Trophoblast cell (in vitro differentiated cells and primary cell): ENCODE data around the gene TM2D3. TPM values are rescaled to one million over a fixed set of nuclear protein-coding genes. Genes with fewer than 3 reads are reported as not detected.
A peak's percentile ranks its signal among the peaks of the same experiment; 100 is the strongest.

Experiments used
- DNase-seq, 2 donors: peaks; one replicate each; pipeline ENCODE4 v3.0.0-alpha.2; 2016
- H2AFZ ChIP-seq: 2 replicates; pipeline ENCODE4 v1.6.1; 2013; ENCODE audit warnings: low read length, moderate library complexity, mild to moderate bottlenecking; ENCODE audit not compliant: insufficient read depth, poor library complexity
- H2AK5ac ChIP-seq: 2 replicates; pipeline ENCODE4 v1.6.1; 2013; ENCODE audit warnings: mild to moderate bottlenecking, low read length
- H2BK120ac ChIP-seq: 2 replicates; pipeline ENCODE4 v1.6.1; 2013; ENCODE audit warnings: low read length, mild to moderate bottlenecking, moderate library complexity; ENCODE audit not compliant: insufficient read depth, poor library complexity
- H2BK12ac ChIP-seq: 2 replicates; pipeline ENCODE4 v1.6.1; 2013; ENCODE audit warnings: mild to moderate bottlenecking, low read length, moderate library complexity
- H2BK5ac ChIP-seq: 2 replicates; pipeline ENCODE4 v1.6.1; 2013; ENCODE audit warnings: low read length, low read depth, moderate library complexity, mild to moderate bottlenecking; ENCODE audit not compliant: poor library complexity
- H3K14ac ChIP-seq: 2 replicates; pipeline ENCODE4 v1.6.1; 2013; ENCODE audit warnings: mild to moderate bottlenecking, low read length
- H3K18ac ChIP-seq: 2 replicates; pipeline ENCODE4 v1.6.1; 2013; ENCODE audit warnings: mild to moderate bottlenecking, low read length
- H3K23ac ChIP-seq: 2 replicates; pipeline ENCODE4 v1.6.1; 2013; ENCODE audit warnings: low read length
- H3K27ac ChIP-seq: 2 replicates; pipeline ENCODE4 v1.5.1; 2013; ENCODE audit warnings: low read depth, mild to moderate bottlenecking, inconsistent platforms, low read length, moderate library complexity
- H3K27me3 ChIP-seq: 2 replicates; pipeline ENCODE4 v1.6.1; 2013; ENCODE audit warnings: inconsistent platforms, mild to moderate bottlenecking, low read length, moderate library complexity; ENCODE audit not compliant: insufficient read depth
- H3K36me3 ChIP-seq, 2 experiments: 1 replicate in 1 of 2; 2 replicates in 1 of 2; pipeline ENCODE4 v1.6.1; 2013; ENCODE audit warnings: low read length in 2 of 2, mild to moderate bottlenecking in 2 of 2, moderate library complexity in 1 of 2; ENCODE audit not compliant: insufficient read depth in 2 of 2, control insufficient read depth in 1 of 2
- H3K4ac ChIP-seq: 2 replicates; pipeline ENCODE4 v1.6.1; 2013; ENCODE audit warnings: low read depth, mild to moderate bottlenecking, low read length, moderate library complexity
- H3K4me1 ChIP-seq, 2 experiments: 1 replicate in 1 of 2; 2 replicates in 1 of 2; pipeline ENCODE4 v1.6.1; 2013; ENCODE audit warnings: low read length in 2 of 2, mild to moderate bottlenecking in 2 of 2, moderate library complexity in 1 of 2; ENCODE audit not compliant: insufficient read depth in 2 of 2, control insufficient read depth in 1 of 2
- H3K4me2 ChIP-seq: 2 replicates; pipeline ENCODE4 v1.6.1; 2013; ENCODE audit warnings: inconsistent platforms, mild to moderate bottlenecking, low read length, moderate library complexity
- H3K4me3 ChIP-seq: 2 replicates; pipeline ENCODE4 v1.5.1; 2013; ENCODE audit warnings: mild to moderate bottlenecking, low read depth, low read length, inconsistent platforms
- H3K79me1 ChIP-seq: one replicate; pipeline ENCODE4 v1.6.1; 2013; ENCODE audit warnings: low read length
- H3K79me2 ChIP-seq: 2 replicates; pipeline ENCODE4 v1.6.1; 2013; ENCODE audit warnings: low read length, mild to moderate bottlenecking; ENCODE audit not compliant: control insufficient read depth, insufficient read depth, poor library complexity
- H3K9ac ChIP-seq: 2 replicates; pipeline ENCODE4 v1.6.1; 2013; ENCODE audit warnings: mild to moderate bottlenecking, low read length
- H3K9me3 ChIP-seq: 2 replicates; pipeline ENCODE4 v1.6.1; 2013; ENCODE audit warnings: low read depth, mild to moderate bottlenecking, control low read depth, inconsistent platforms, low read length; ENCODE audit not compliant: insufficient read depth
- H4K12ac ChIP-seq: 2 replicates; pipeline ENCODE4 v1.6.1; 2013; ENCODE audit warnings: low read depth, mild to moderate bottlenecking, low read length, moderate library complexity
- H4K8ac ChIP-seq: 2 replicates; pipeline ENCODE4 v1.6.1; 2013; ENCODE audit warnings: low read depth, mild to moderate bottlenecking, low read length, moderate library complexity
- H4K91ac ChIP-seq: one replicate; pipeline ENCODE4 v1.6.1; 2013; ENCODE audit warnings: low read depth, mild to moderate bottlenecking, low read length, moderate library complexity
- WGBS: extraction: QIAGEN DNeasy Blood & Tissue Kit; methylation state at CpG from one replicate; pipeline ENCODE4 v1.1.7; 2013; ENCODE audit warnings: missing lambda C conversion rate; ENCODE audit not compliant: insufficient read length, insufficient coverage; ENCODE audit errors: extremely low coverage; 5-methylcytosine and 5-hydroxymethylcytosine counted together
- polyA plus RNA-seq: library from polyadenylated mRNA; stranded (reverse); fragments of 200-250 nt; gene quantifications from 2 replicates; pipeline ENCODE4 v1.2.3, GENCODE V29; 2013

The TM2D3 gene
- polyA plus RNA-seq = 31.0 and 33.1 TPM in 2 replicates

- Histone ChIP-seq H3K27me3 (no peaks in the 10 kb centered on the region), H3K4me2 (peak within 1 kb of the TSS; percentile 90), H3K27ac (peak within 1 kb of the TSS; percentile 81), H3K79me1 (peaks cover 11% of the 10 kb centered on the region), H2AK5ac (peak within 1 kb of the TSS; percentile 37), H3K79me2 (peaks cover 9% of the 10 kb centered on the region), H4K8ac (peak within 1 kb of the TSS; percentile 100), H3K4me3 (peak within 1 kb of the TSS; percentile 86), H3K18ac (peak within 1 kb of the TSS; percentile 95), H3K4ac (peak within 1 kb of the TSS; percentile 75), H3K9ac (peak within 1 kb of the TSS; percentile 81), H3K23ac (no peak within 1 kb of the TSS), H3K9me3 (no peaks in the 10 kb centered on the region), H2BK120ac (peak within 1 kb of the TSS; percentile 90), H4K12ac (peak within 1 kb of the TSS; percentile 92), H2AFZ (peak within 1 kb of the TSS; percentile 97), H3K14ac (peak within 1 kb of the TSS; percentile 98), H2BK5ac (peak within 1 kb of the TSS; percentile 83), H3K36me3 (peaks cover 3 to 12% of the 10 kb centered on the region in 2 experiments), H2BK12ac (peak within 1 kb of the TSS; percentile 35), H4K91ac (peak within 1 kb of the TSS; percentile 81), H3K4me1 (peaks cover 5 to 6% of the 10 kb centered on the region in 2 experiments)
- DNase-seq = peak; percentile 93 to 98
- WGBS = no CpG with 5 or more reads among the region's 75 CpGs
Measured at GRCh38 chr15:101652098-101652785, at the start of gene TM2D3. TSS of gene TM2D3 (minus strand) at chr15:101652381. CDS start at chr15:101652361, 20 bp downstream.

DNA sequence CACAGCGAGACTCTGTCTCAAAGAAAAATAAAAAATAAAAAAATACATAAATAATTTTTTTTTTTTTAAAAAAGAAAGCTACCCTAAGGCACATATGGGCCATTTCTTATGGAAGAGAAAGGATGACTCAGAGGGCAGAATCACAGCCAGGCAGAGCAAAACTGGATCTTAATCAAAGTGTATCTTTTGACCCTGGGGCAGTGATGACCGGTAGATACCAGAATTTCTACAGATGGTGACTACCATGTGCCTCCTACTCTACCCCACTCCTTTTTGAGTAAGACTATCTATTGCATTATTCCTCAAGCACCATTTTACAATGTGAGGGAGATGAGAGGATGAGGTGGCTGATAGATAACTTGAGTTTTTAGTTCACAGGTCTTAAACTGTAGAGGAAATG lies 46.1 kb upstream of the TM2D3 start:
- peak; percentile 85 to 95 for DNase-seq
- Histone ChIP-seq H2BK120ac (no peak overlapping the region), H3K23ac (no peak overlapping the region), H3K14ac (no peak overlapping the region), H3K4me1 (no peaks in the 10 kb centered on the region), H3K4me2 (no peak overlapping the region), H4K91ac (peak overlapping the region; percentile 30), H2BK12ac (no peak overlapping the region), H3K36me3 (peaks cover 5 to 12% of the 10 kb centered on the region in 2 experiments), H3K9ac (no peak overlapping the region), H3K79me1 (no peaks in the 10 kb centered on the region), H3K27ac (no peak overlapping the region), H2AK5ac (no peak overlapping the region), H3K18ac (no peak overlapping the region), H3K79me2 (no peaks in the 10 kb centered on the region), H3K4ac (no peak overlapping the region), H3K4me3 (no peak overlapping the region), H4K12ac (no peak overlapping the region), H3K9me3 (no peaks in the 10 kb centered on the region), H2BK5ac (no peak overlapping the region), H3K27me3 (no peaks in the 10 kb centered on the region), H2AFZ (no peak overlapping the region), H4K8ac (no peak overlapping the region)
- WGBS = no CpG with 5 or more reads among the region's 2 CpGs

DNA sequence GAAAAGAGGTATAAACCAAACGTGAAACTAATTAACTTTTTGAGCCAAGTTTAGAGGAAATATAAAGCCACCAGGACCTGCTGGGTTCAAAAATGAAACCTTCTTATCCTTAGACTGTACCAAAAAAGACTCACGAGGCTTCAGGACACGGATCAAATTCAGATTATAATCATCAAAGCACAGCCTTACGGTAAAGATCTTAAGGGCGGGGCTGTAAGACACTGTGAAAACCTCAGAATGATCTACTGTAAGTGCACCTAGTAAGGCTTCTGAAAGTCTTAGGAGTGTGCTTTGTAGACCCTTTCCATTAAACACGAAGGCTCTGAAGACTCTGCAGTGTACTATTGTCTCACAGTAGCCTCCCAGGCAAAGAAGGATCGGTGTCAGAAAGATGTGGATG lies 45.3 kb upstream of the TM2D3 start:
- H3K36me3 ChIP-seq = peaks cover 7 to 12% of the 10 kb centered on the region in 2 experiments
- WGBS = no CpG with 5 or more reads among the region's 7 CpGs
- no peaks in the 10 kb centered on the region for H3K4me1 ChIP-seq

DNA sequence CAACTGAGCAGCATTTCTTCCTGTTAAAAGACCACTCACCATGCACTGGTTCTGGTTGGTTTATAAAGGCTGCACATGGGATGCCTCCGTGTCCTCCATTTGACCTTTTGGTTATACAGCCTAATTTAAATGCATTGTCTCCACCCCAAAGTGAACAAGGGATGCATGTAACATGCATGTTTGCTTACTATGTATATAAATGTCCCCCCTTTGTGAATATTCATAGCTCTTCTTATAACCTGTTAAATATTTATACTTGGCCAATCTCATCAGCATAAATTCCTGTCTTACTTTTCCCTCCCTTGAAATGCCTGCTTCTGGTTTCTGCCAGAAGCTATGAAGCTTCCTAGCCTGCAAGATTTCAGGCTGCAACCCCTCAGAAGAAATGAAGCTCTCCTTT lies 44.6 kb upstream of the TM2D3 start:
- Histone ChIP-seq H3K4me3 (no peak overlapping the region), H3K79me1 (no peaks in the 10 kb centered on the region), H3K23ac (no peak overlapping the region), H3K9me3 (no peaks in the 10 kb centered on the region), H2AFZ (no peak overlapping the region), H3K9ac (no peak overlapping the region), H3K79me2 (no peaks in the 10 kb centered on the region), H3K4me1 (no peaks in the 10 kb centered on the region), H2BK5ac (no peak overlapping the region), H4K12ac (no peak overlapping the region), H3K36me3 (peaks cover 7 to 12% of the 10 kb centered on the region in 2 experiments), H3K18ac (no peak overlapping the region), H3K4ac (no peak overlapping the region), H3K4me2 (no peak overlapping the region), H3K14ac (no peak overlapping the region), H3K27me3 (no peaks in the 10 kb centered on the region), H2AK5ac (no peak overlapping the region), H2BK12ac (no peak overlapping the region), H4K91ac (no peak overlapping the region), H4K8ac (no peak overlapping the region), H3K27ac (no peak overlapping the region), H2BK120ac (no peak overlapping the region)
- DNase-seq = no peak
- no CpG with 5 or more reads among the region's 1 CpG for WGBS

More for the DNA sequence above, 45.3 kb upstream of the TM2D3 start:
- Histone ChIP-seq H3K27me3 (no peaks in the 10 kb centered on the region), H4K12ac (no peak overlapping the region), H2BK120ac (no peak overlapping the region), H3K9me3 (no peaks in the 10 kb centered on the region), H3K79me2 (no peaks in the 10 kb centered on the region), H3K27ac (no peak overlapping the region), H3K4me3 (no peak overlapping the region), H2AK5ac (no peak overlapping the region), H3K23ac (no peak overlapping the region), H3K4ac (no peak overlapping the region), H3K14ac (no peak overlapping the region), H4K91ac (no peak overlapping the region), H3K4me2 (no peak overlapping the region), H4K8ac (no peak overlapping the region), H3K79me1 (no peaks in the 10 kb centered on the region), H2BK5ac (no peak overlapping the region), H2AFZ (no peak overlapping the region), H2BK12ac (no peak overlapping the region), H3K18ac (no peak overlapping the region), H3K9ac (no peak overlapping the region)
- no peak for DNase-seq
